T-helper 9 cell (primary cell): Measurements from ENCODE around the gene TRAP1.
"Not testable (repeated sequence)": the region's sequence is repeated elsewhere in the genome, so short reads cannot be mapped to it uniquely, and the experiment has no call there.

Source experiments
- DNase-seq: peaks from one replicate; pipeline ENCODE4 v3.0.0-alpha.2; 2020

TRAP1 gene

GRCh38 chr16:3670711-3671110 lies 46.6 kb downstream of the TRAP1 start:
- no peak for DNase-seq

GRCh38 chr16:3669082-3669481 lies 48.2 kb downstream of the TRAP1 start:
- DNase-seq: no peak

GRCh38 chr16:3668626-3669025 lies 48.7 kb downstream of the TRAP1 start:
- no peak for DNase-seq

- no peak for DNase-seq
Observed at GRCh38 chr16:3665508-3665907, 51.8 kb downstream of the TRAP1 start.

- DNase-seq: no peak
Observed at GRCh38 chr16:3664187-3664896, 53.0 kb downstream of the TRAP1 start.

GRCh38 chr16:3662601-3663000 lies 54.7 kb downstream of the TRAP1 start:
- no peak for DNase-seq

GRCh38 chr16:3661922-3662321 lies 55.4 kb downstream of the TRAP1 start:
- DNase-seq: no peak

- no peak for DNase-seq
Observed at GRCh38 chr16:3661311-3661710, 56.0 kb downstream of the TRAP1 start.

- no peak for DNase-seq
Observed at GRCh38 chr16:3659251-3659650, 58.1 kb downstream of the TRAP1 start.

- no peak for DNase-seq
Observed at GRCh38 chr16:3656491-3657468, 60.5 kb downstream of the TRAP1 start.

- not testable (repeated sequence) for DNase-seq
Observed at GRCh38 chr16:3656160-3656490, 61.2 kb downstream of the TRAP1 start.

GRCh38 chr16:3655396-3656159 lies 61.7 kb downstream of the TRAP1 start:
- no peak for DNase-seq

- DNase-seq: no peak
Observed at GRCh38 chr16:3655030-3655395, 62.3 kb downstream of the TRAP1 start.

- DNase-seq: peak; percentile 42
Observed at GRCh38 chr16:3654249-3654991, 62.9 kb downstream of the TRAP1 start, which contains the start of gene DNASE1. DNASE1 (plus strand) TSS chr16:3654691; CDS start chr16:3655374, 683 bp downstream.

- DNase-seq: no peak
Observed at GRCh38 chr16:3652373-3653195, 64.7 kb downstream of the TRAP1 start.

GRCh38 chr16:3651461-3652372 lies 65.6 kb downstream of the TRAP1 start:
- no peak for DNase-seq

GRCh38 chr16:3650631-3651265 lies 66.6 kb downstream of the TRAP1 start:
- no peak for DNase-seq

GRCh38 chr16:3646348-3646920 lies 70.9 kb downstream of the TRAP1 start:
- DNase-seq: no peak
